HAP-1 (cell line): Measurements from ENCODE around the gene PIK3R5.

ENCODE experiments used
- DNase-seq, 2 experiments: peaks; one replicate each; pipeline ENCODE4 v3.0.0-alpha.2; 2016 to 2020; ENCODE audit warnings: low spot score in 2 of 2
- H3K27me3 ChIP-seq: fragments of 250-450 bp; sonication (Bioruptor Pico); 2 replicates; pipeline ENCODE4 v1.5.1; 2020; ENCODE audit warnings: low read depth, mild to moderate bottlenecking, moderate library complexity
- H3K36me3 ChIP-seq: fragments of 250-450 bp; sonication (Bioruptor Pico); replicated peaks from 2 replicates; pipeline ENCODE4 v1.5.1; 2020; ENCODE audit warnings: mild to moderate bottlenecking
- H3K4me1 ChIP-seq: fragments of 250-450 bp; sonication (Bioruptor Pico); 2 replicates; pipeline ENCODE4 v1.5.1; 2020; ENCODE audit warnings: mild to moderate bottlenecking
- H3K4me3 ChIP-seq: fragments of 250-450 bp; sonication (Bioruptor Pico); 2 replicates; pipeline ENCODE4 v1.5.1; 2020; ENCODE audit warnings: mild to moderate bottlenecking, moderate library complexity
- H3K9me3 ChIP-seq: fragments of 250-450 bp; sonication (Bioruptor Pico); 2 replicates; pipeline ENCODE4 v1.5.1; 2020; ENCODE audit warnings: mild to moderate bottlenecking, moderate library complexity
- in situ Hi-C: fragments of 300-500 bp; cut with MboI; formaldehyde crosslinking; loops from 3 replicates; pipeline ENCODE4 v1.14.3; 2020; ENCODE audit warnings: low sequenced_read_pairs, inconsistent platforms, mixed read lengths

Gene PIK3R5

DNA sequence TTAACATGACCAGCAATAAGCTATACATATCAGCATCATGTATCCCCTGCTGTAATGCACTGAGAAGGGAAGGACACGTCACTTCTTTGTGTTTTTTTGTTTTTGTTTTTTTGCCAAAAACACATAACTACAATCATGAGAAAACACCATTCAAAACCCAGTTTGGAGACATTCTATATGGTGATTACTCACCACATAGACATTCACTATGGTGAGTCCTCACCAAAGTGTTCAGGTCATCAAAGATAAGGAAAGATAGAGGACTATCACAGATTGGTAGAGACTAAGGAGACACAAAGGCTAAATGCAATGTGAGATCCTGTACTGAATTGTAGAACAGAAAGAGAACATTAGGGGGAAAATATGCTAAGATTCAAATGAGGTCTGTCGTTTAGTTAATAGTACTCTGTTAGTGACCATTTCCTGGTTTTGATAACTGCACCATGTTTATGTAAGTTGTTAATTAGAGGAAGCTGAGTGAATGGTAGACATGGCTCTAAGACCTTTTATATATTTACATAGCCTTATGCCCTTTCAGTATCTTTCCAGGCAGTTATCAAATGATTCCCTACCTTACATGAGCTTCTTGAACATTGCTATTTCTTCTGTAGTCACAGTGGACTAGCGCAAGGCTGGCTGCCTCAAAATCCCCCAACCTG lies 46.6 kb downstream of the PIK3R5 start:
- Histone ChIP-seq H3K4me3 (no peak overlapping the region), H3K9me3 (no peaks in the 10 kb centered on the region), H3K27me3 (no peaks in the 10 kb centered on the region), H3K4me1 (no peaks in the 10 kb centered on the region), H3K36me3 (no peaks in the 10 kb centered on the region)
- in situ Hi-C loops, result no loop called here
- DNase-seq, result no peak

GRCh38 chr17:8916466-8916865 lies 49.0 kb downstream of the PIK3R5 start:
- H3K4me1 ChIP-seq, result no peaks in the 10 kb centered on the region

DNA sequence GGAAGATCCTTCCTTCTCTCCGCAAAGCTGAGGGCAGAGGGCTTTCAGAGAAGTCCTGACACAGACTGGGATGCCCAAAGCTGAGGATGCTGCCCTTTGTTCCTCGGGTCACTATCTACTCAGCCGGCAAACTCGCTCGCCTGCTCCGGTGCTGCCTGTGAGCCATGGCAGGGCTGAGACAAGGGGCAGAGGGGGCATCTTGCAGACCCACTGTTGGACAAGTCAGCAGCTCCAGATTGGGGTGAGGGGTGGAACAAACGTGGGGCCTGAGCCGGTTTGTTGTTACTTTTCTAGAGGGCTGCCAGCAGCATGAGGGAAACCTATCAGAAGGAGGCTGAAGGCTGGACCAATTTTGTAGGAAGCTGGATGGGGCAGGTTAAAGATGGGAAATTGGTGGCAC lies 51.0 kb downstream of the PIK3R5 start:
- in situ Hi-C loops, result no loop called here

More at GRCh38 chr17:8916466-8916865, 49.0 kb downstream of the PIK3R5 start:
- in situ Hi-C loops, result no loop called here
- no peaks in the 10 kb centered on the region for H3K27me3 ChIP-seq
- DNase-seq, result no peak
- H3K36me3 ChIP-seq, result no peaks in the 10 kb centered on the region
- H3K9me3 ChIP-seq, result no peaks in the 10 kb centered on the region
- no peak overlapping the region for H3K4me3 ChIP-seq

DNA sequence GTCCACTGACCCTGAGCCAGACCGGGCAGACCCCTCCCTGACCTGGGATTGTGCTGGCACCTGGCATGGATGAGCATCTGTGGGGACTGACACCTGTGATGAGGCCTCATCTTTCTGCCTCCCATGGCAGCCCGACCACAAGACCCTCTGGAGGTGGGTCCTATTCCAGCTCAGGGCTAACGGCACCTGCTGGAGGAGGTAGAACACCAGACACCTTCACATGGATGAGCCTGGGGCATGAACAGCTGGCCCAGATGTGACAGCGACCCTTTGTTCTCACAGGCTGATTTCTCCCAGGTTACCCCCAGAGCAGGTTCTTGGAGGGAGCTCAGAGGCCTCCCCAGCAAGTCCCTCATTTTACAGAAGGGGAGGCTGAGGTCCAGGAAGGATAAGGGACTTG lies 51.6 kb downstream of the PIK3R5 start:
- Histone ChIP-seq H3K4me3 (no peak overlapping the region), H3K4me1 (no peaks in the 10 kb centered on the region), H3K9me3 (no peaks in the 10 kb centered on the region), H3K36me3 (no peaks in the 10 kb centered on the region), H3K27me3 (no peaks in the 10 kb centered on the region)
- DNase-seq, result no peak
- in situ Hi-C loops, result no loop called here

More for the DNA sequence above, 51.0 kb downstream of the PIK3R5 start:
- Histone ChIP-seq H3K9me3 (no peaks in the 10 kb centered on the region), H3K4me3 (no peak overlapping the region), H3K36me3 (no peaks in the 10 kb centered on the region), H3K4me1 (no peaks in the 10 kb centered on the region), H3K27me3 (no peaks in the 10 kb centered on the region)
- DNase-seq, result no peak

- in situ Hi-C loops, result no loop called here
- no peaks in the 10 kb centered on the region for H3K27me3 ChIP-seq
- no peak overlapping the region for H3K4me3 ChIP-seq
- no peak for DNase-seq
- no peaks in the 10 kb centered on the region for H3K4me1 ChIP-seq
- H3K36me3 ChIP-seq, result no peaks in the 10 kb centered on the region
- H3K9me3 ChIP-seq, result no peaks in the 10 kb centered on the region
Measured at GRCh38 chr17:8913091-8913490, 52.4 kb downstream of the PIK3R5 start.

DNA sequence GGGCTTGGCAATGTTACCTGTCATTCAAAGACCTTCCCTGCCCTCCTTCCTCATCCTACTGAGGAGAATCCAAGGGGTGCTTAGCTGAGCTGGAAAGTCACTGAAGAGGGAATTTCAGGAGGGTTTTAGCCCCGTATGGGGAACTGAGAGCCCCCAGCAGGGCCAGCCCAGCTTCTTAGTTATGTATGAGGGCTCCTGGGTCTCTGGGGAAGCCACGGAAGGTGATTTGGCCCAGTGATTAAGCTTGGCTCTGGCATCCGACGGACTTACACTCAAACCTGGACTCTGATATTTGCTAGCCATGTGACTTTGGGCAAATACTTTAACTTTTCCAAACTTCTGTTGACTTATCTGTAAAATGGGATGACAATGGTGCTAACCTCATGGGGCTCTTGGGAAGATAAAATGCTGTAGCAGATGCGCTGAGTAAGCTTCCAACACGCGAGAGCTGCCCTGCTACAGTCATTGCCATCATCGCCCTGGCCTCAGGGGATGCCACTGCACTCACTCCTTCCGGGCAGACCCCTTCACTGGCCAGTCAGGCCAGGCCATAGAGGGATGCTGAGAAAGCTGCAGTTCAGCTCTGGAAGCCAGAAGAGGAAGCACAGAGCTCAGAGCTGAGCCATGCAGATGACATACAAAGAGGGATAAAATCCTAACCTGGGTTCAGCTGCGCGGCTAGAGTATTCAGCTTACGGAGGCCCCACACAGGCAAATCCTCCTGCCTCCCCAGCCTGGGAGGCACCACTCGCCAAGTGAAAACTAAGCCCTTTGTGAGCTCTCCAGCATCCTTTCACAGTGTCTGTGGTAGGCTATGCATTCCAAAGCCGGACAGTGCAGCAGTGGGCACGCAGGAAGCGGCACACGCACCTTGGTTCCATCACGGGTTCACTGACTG lies 53.2 kb downstream of the PIK3R5 start:
- in situ Hi-C loops, result no loop called here
- DNase-seq, result no peak
- Histone ChIP-seq H3K4me1 (no peaks in the 10 kb centered on the region), H3K4me3 (no peak overlapping the region), H3K36me3 (no peaks in the 10 kb centered on the region), H3K27me3 (no peaks in the 10 kb centered on the region), H3K9me3 (no peaks in the 10 kb centered on the region)

GRCh38 chr17:8910969-8911604 lies 54.4 kb downstream of the PIK3R5 start:
- Histone ChIP-seq H3K4me3 (no peak overlapping the region), H3K4me1 (no peaks in the 10 kb centered on the region), H3K36me3 (no peaks in the 10 kb centered on the region), H3K27me3 (no peaks in the 10 kb centered on the region), H3K9me3 (no peaks in the 10 kb centered on the region)
- in situ Hi-C loops, result no loop called here
- no peak for DNase-seq

GRCh38 chr17:8909586-8910270 lies 55.8 kb downstream of the PIK3R5 start:
- Histone ChIP-seq H3K4me1 (no peaks in the 10 kb centered on the region), H3K4me3 (no peak overlapping the region), H3K27me3 (no peaks in the 10 kb centered on the region), H3K9me3 (no peaks in the 10 kb centered on the region), H3K36me3 (no peaks in the 10 kb centered on the region)
- in situ Hi-C loops, result no loop called here
- DNase-seq, result no peak

GRCh38 chr17:8905331-8905730 lies 60.2 kb downstream of the PIK3R5 start:
- H3K36me3 ChIP-seq, result no peaks in the 10 kb centered on the region
- no peak overlapping the region for H3K4me3 ChIP-seq
- H3K4me1 ChIP-seq, result no peaks in the 10 kb centered on the region
- H3K9me3 ChIP-seq, result no peaks in the 10 kb centered on the region
- no peaks in the 10 kb centered on the region for H3K27me3 ChIP-seq
- in situ Hi-C loops, result no loop called here
- no peak for DNase-seq

DNA sequence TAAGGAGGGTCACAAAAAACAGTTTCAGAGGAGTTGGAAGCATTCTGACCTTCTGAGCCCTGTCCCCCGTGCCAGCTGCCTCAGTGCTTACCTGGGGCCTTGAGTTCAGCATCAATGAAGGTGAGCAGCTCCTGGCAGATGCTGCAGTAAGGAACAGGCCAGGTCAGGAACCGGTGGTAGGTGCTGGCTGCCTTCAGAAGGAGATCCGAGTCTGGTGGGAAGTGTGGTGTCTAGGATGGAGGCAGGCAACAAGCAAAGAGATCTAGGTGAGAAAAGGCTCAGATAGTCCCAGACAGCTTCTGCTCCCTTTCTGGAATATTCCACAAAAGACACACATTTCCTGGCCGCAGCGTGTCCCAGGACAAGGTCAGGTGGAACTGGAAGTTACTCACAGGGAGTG lies 60.8 kb downstream of the PIK3R5 start:
- Histone ChIP-seq H3K27me3 (no peaks in the 10 kb centered on the region), H3K9me3 (no peaks in the 10 kb centered on the region), H3K4me1 (no peaks in the 10 kb centered on the region), H3K36me3 (no peaks in the 10 kb centered on the region), H3K4me3 (no peak overlapping the region)
- DNase-seq, result no peak
- in situ Hi-C loops, result no loop called here

GRCh38 chr17:8904201-8904600 lies 61.3 kb downstream of the PIK3R5 start:
- in situ Hi-C loops, result no loop called here
- Histone ChIP-seq H3K4me3 (no peak overlapping the region), H3K4me1 (no peaks in the 10 kb centered on the region), H3K36me3 (no peaks in the 10 kb centered on the region), H3K9me3 (no peaks in the 10 kb centered on the region), H3K27me3 (no peaks in the 10 kb centered on the region)
- DNase-seq, result no peak

GRCh38 chr17:8900626-8901585 lies 64.6 kb downstream of the PIK3R5 start:
- no peak for DNase-seq
- Histone ChIP-seq H3K4me3 (no peak overlapping the region), H3K36me3 (no peaks in the 10 kb centered on the region), H3K9me3 (no peaks in the 10 kb centered on the region), H3K27me3 (no peaks in the 10 kb centered on the region), H3K4me1 (no peaks in the 10 kb centered on the region)
- in situ Hi-C loops, result no loop called here

- no peak overlapping the region for H3K4me3 ChIP-seq
- no peaks in the 10 kb centered on the region for H3K9me3 ChIP-seq
- no peaks in the 10 kb centered on the region for H3K27me3 ChIP-seq
- DNase-seq, result no peak
- no peaks in the 10 kb centered on the region for H3K36me3 ChIP-seq
- no peaks in the 10 kb centered on the region for H3K4me1 ChIP-seq
- in situ Hi-C loops, result no loop called here
Measured at GRCh38 chr17:8900207-8900606, 65.3 kb downstream of the PIK3R5 start.
